ENCODE data around the gene ADM5. TPM values are rescaled to one million over a fixed set of nuclear protein-coding genes. Genes with fewer than 3 reads are reported as not detected.

Gene ADM5
- total and polyA plus RNA-seq, 10 of the 15 experiments (the other 5 are each of a cell fraction or from before 2014, with no cell fraction given) = 0.05 to 6.0 (median 1.2) TPM; not detected in 1

- intact Hi-C loops (cut with micrococcal nuclease; ENCODE audit: unreplicated experiment) = no loop called here
- H3K79me2 ChIP-seq (ENCODE audit: control insufficient read depth, insufficient read depth, low read length) = no peaks in the 10 kb centered on the region
- no peaks in the 10 kb centered on the region for H3K9me3 ChIP-seq (replicated peaks; ENCODE audit: control insufficient read depth, insufficient read depth, low read length)
- H3K36me3 ChIP-seq (ENCODE audit: control insufficient read depth in 2 of 2, insufficient read depth in 2 of 2, low read length in 1 of 2) = no peaks in the 10 kb centered on the region
- SMC1A ChIA-PET (ENCODE audit: uncharacterized antibody, unreplicated experiment) = no interaction called here
- H4K20me1 ChIP-seq (ENCODE audit: control insufficient read depth, insufficient read depth) = no peaks in the 10 kb centered on the region
- no peak for TF ChIP-seq HDAC2 (IDR thresholded peaks at IDR 0.05)
- TF ChIP-seq BHLHE40 (IDR thresholded peaks at IDR 0.05; ENCODE audit: borderline replicate concordance in 1 of 2, low read depth in 2 of 2, low read length in 1 of 2) = no peak
- POLR2A ChIA-PET = interaction anchor here (0.7 kb wide), 1 partner anchor 17 kb away, joined by 3 read pairs; no protein-coding TSS in a partner anchor
- H3K4me3 ChIP-seq = no peak overlapping the region
- no peaks in the 10 kb centered on the region for H3K27me3 ChIP-seq (replicated peaks in 1 of 2; ENCODE audit: control insufficient read depth in 2 of 2, insufficient read depth in 2 of 2, low read length in 1 of 2)
- CTCF ChIA-PET = no interaction called here
- RAD21 ChIA-PET (ENCODE audit: unreplicated experiment) = no interaction called here
- no peak overlapping the region for H3K4me2 ChIP-seq (ENCODE audit: control insufficient read depth, insufficient read depth)
- 59% methylated on average over 1 of the region's 1 CpG for WGBS (ENCODE audit: insufficient coverage, insufficient replicate concordance, low lambda C conversion rate, missing lambda C conversion rate)
- no TSS peak for BruUV-seq (replicated peaks)
- H3K4me1 ChIP-seq (ENCODE audit: control insufficient read depth, insufficient read depth, low read length) = no peaks in the 10 kb centered on the region
- FAIRE-seq (no peak), DNase-seq (ENCODE audit: low read depth, low spot score) (no peak), ATAC-seq (no peak)
- H3K27ac ChIP-seq (ENCODE audit: control insufficient read depth, insufficient read depth) = no peak overlapping the region
- in situ Hi-C loops (cut with MboI) = no loop called here
- no peak overlapping the region for H2AFZ ChIP-seq (ENCODE audit: control insufficient read depth, low read depth, low read length)
- H3K9ac ChIP-seq (ENCODE audit: control insufficient read depth, insufficient read depth, low read length) = no peak overlapping the region
Observed at GRCh38 chr19:49739098-49739497, 49.7 kb downstream of the ADM5 start.

- no peak overlapping the region for H3K4me2 ChIP-seq (ENCODE audit: control insufficient read depth, insufficient read depth)
- no peak for ATAC-seq
- H3K36me3 ChIP-seq (ENCODE audit: control insufficient read depth in 2 of 2, insufficient read depth in 2 of 2, low read length in 1 of 2) = no peaks in the 10 kb centered on the region
- no peaks in the 10 kb centered on the region for H3K27me3 ChIP-seq (replicated peaks in 1 of 2; ENCODE audit: control insufficient read depth in 2 of 2, insufficient read depth in 2 of 2, low read length in 1 of 2)
- ChIA-PET RAD21 (ENCODE audit: unreplicated experiment) (no interaction called here), CTCF (no interaction called here), SMC1A (ENCODE audit: uncharacterized antibody, unreplicated experiment) (no interaction called here), POLR2A (no interaction called here)
- no peak overlapping the region for H3K4me3 ChIP-seq
- no TSS peak for BruUV-seq (replicated peaks)
- no peak overlapping the region for H2AFZ ChIP-seq (ENCODE audit: control insufficient read depth, low read depth, low read length)
- no peak overlapping the region for H3K9ac ChIP-seq (ENCODE audit: control insufficient read depth, insufficient read depth, low read length)
- no peak for TF ChIP-seq TCF12 (IDR thresholded peaks at IDR 0.05; ENCODE audit: low read depth, low read length)
- no peak for TF ChIP-seq FOXM1 (IDR thresholded peaks at IDR 0.05; ENCODE audit: low read depth, low read length)
- no peak for TF ChIP-seq HDGF (IDR thresholded peaks at IDR 0.05)
- TF ChIP-seq TAF1 (IDR thresholded peaks at IDR 0.05; ENCODE audit: borderline replicate concordance, low read depth, low read length) = no peak
- TF ChIP-seq GABPA (IDR thresholded peaks at IDR 0.05; ENCODE audit: low read depth) = no peak
- no peak for TF ChIP-seq KAT2A (conservative IDR thresholded peaks at IDR 0.05; ENCODE audit: control insufficient read depth, low read depth, low read length)
- TF ChIP-seq REST (IDR thresholded peaks at IDR 0.05; ENCODE audit: low read depth, low read length) = no peak
- no peak for TF ChIP-seq BACH1 (IDR thresholded peaks at IDR 0.05; ENCODE audit: borderline replicate concordance)
- TF ChIP-seq TARDBP (IDR thresholded peaks at IDR 0.05; ENCODE audit: borderline replicate concordance) = no peak
- TF ChIP-seq ATF7 (IDR thresholded peaks at IDR 0.05; ENCODE audit: low read depth) = no peak
- no peak for TF ChIP-seq USF1 (IDR thresholded peaks at IDR 0.05; ENCODE audit: borderline replicate concordance, extremely low read length, insufficient read depth, low read depth, low read length)
- no peaks in the 10 kb centered on the region for H4K20me1 ChIP-seq (ENCODE audit: control insufficient read depth, insufficient read depth)
- in situ Hi-C loops (cut with MboI) = no loop called here
- no peaks in the 10 kb centered on the region for H3K9me3 ChIP-seq (replicated peaks; ENCODE audit: control insufficient read depth, insufficient read depth, low read length)
- DNase-seq (ENCODE audit: low read depth, low spot score) = no peak
- no peaks in the 10 kb centered on the region for H3K4me1 ChIP-seq (ENCODE audit: control insufficient read depth, insufficient read depth, low read length)
- no peaks in the 10 kb centered on the region for H3K79me2 ChIP-seq (ENCODE audit: control insufficient read depth, insufficient read depth, low read length)
- WGBS (ENCODE audit: insufficient coverage, insufficient replicate concordance, low lambda C conversion rate, missing lambda C conversion rate) = 79% methylated on average over 10 of the region's 10 CpGs
- H3K27ac ChIP-seq (ENCODE audit: control insufficient read depth, insufficient read depth) = no peak overlapping the region
- intact Hi-C loops (cut with micrococcal nuclease; ENCODE audit: unreplicated experiment) = no loop called here
- FAIRE-seq = no peak
Observed at GRCh38 chr19:49739933-49740332, 50.5 kb downstream of the ADM5 start.
